SU-DHL-6 (cell line): Measurements from ENCODE around the gene KL.

Experiments used
- H2AFZ ChIP-seq: fragments of 200-600 bp; sonication (generic); 2 replicates; pipeline ENCODE4 v1.6.1; 2014; ENCODE audit warnings: low read depth, mild to moderate bottlenecking, moderate library complexity, mixed read lengths, antibody characterized with exemption, low read length; ENCODE audit not compliant: severe bottlenecking
- H3F3A ChIP-seq: fragments of 200-600 bp; shearing (Covaris generic); 2 replicates; pipeline ENCODE4 v1.6.0; 2016; ENCODE audit warnings: antibody characterized with exemption, mild to moderate bottlenecking; ENCODE audit not compliant: insufficient read depth
- H3K27ac ChIP-seq: fragments of 200-600 bp; sonication (generic); 2 replicates; pipeline ENCODE4 v1.5.1; 2016; ENCODE audit warnings: low read depth, mild to moderate bottlenecking, low read length, moderate library complexity, mixed read lengths
- H3K27me3 ChIP-seq: fragments of 200-600 bp; sonication (generic), shearing (Covaris generic); 2 replicates; pipeline ENCODE4 v1.6.0; 2014; ENCODE audit warnings: mild to moderate bottlenecking, low read length
- H3K36me3 ChIP-seq: fragments of 200-600 bp; sonication (generic); 2 replicates; pipeline ENCODE4 v1.6.1; 2014; ENCODE audit warnings: mild to moderate bottlenecking, low read length, mixed read lengths
- H3K4me2 ChIP-seq: fragments of 300-600, 200-600 bp; shearing (Covaris generic), sonication (generic); 2 replicates; pipeline ENCODE4 v1.6.0; 2014; ENCODE audit warnings: low read length, low read depth, mild to moderate bottlenecking; ENCODE audit not compliant: poor library complexity, severe bottlenecking
- H3K4me3 ChIP-seq: fragments of 200-600 bp; sonication (generic); 2 replicates; pipeline ENCODE4 v1.5.1; 2014; ENCODE audit warnings: antibody characterized with exemption, low read length, mild to moderate bottlenecking, mixed read lengths; ENCODE audit not compliant: insufficient read depth, poor library complexity, severe bottlenecking
- H3K79me2 ChIP-seq: fragments of 200-600 bp; sonication (generic); 2 replicates; pipeline ENCODE4 v1.6.1; 2014; ENCODE audit warnings: mild to moderate bottlenecking, low read length, moderate library complexity; ENCODE audit not compliant: insufficient read depth
- H3K9ac ChIP-seq: fragments of 200-600 bp; sonication (generic); 2 replicates; pipeline ENCODE4 v1.7.0; 2014; ENCODE audit warnings: mild to moderate bottlenecking, low read length
- H3K9me2 ChIP-seq: fragments of 200-600 bp; sonication (generic); replicated peaks from 2 replicates; pipeline ENCODE4 v1.6.1; 2014; ENCODE audit warnings: low read length; ENCODE audit not compliant: insufficient read depth
- H3K9me3 ChIP-seq: fragments of 200-600 bp; sonication (generic); 2 replicates; pipeline ENCODE4 v1.6.1; 2014; ENCODE audit warnings: low read length, mixed read lengths; ENCODE audit not compliant: insufficient read depth
- H4K20me1 ChIP-seq: fragments of 200-600 bp; sonication (generic); 2 replicates; pipeline ENCODE4 v1.6.1; 2014; ENCODE audit warnings: low read depth, mild to moderate bottlenecking, antibody characterized with exemption, low read length, moderate library complexity, mixed read lengths
- EZH2phosphoT487 ChIP-seq: fragments of 200-600 bp; sonication (generic), shearing (Covaris generic); conservative IDR thresholded peaks from 2 replicates; pipeline ENCODE4 v1.6.1; 2018; ENCODE audit warnings: mild to moderate bottlenecking, antibody characterized with exemption, low read length, moderate library complexity, mixed read lengths
- TF ChIP-seq, protein P1 (sequence below): fragments of 200-600 bp; sonication (generic); IDR thresholded peaks from one replicate; pipeline ENCODE4 v1.5.1; 2017; ENCODE audit warnings: antibody characterized with exemption, mild to moderate bottlenecking, low read length, moderate library complexity; ENCODE audit not compliant: insufficient read depth, poor library complexity, severe bottlenecking

KL gene

DNA sequence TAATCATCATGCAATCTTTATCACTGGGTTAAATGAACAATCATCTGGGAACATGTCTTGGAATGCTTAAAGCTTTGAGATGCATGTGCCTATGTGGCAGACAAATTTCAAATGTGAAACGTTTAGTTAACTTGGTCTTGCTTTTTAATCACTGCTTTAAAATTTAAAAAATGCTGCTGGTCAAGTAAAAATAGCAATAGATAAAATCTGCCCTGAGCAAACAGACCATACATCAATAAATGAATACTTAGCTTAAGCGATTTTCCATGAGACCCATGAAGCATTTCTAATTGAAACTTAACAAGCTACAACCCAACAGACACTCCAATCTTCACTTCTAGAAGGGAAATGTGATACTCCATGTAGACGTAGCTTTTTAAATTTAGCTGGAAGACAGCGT lies 1.9 kb upstream of the KL start:
- TF ChIP-seq, protein P1, sequence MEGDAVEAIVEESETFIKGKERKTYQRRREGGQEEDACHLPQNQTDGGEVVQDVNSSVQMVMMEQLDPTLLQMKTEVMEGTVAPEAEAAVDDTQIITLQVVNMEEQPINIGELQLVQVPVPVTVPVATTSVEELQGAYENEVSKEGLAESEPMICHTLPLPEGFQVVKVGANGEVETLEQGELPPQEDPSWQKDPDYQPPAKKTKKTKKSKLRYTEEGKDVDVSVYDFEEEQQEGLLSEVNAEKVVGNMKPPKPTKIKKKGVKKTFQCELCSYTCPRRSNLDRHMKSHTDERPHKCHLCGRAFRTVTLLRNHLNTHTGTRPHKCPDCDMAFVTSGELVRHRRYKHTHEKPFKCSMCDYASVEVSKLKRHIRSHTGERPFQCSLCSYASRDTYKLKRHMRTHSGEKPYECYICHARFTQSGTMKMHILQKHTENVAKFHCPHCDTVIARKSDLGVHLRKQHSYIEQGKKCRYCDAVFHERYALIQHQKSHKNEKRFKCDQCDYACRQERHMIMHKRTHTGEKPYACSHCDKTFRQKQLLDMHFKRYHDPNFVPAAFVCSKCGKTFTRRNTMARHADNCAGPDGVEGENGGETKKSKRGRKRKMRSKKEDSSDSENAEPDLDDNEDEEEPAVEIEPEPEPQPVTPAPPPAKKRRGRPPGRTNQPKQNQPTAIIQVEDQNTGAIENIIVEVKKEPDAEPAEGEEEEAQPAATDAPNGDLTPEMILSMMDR: no peak
- TF ChIP-seq EZH2phosphoT487: no peak
- Histone ChIP-seq H4K20me1 (no peaks in the 10 kb centered on the region), H3K27me3 (no peaks in the 10 kb centered on the region), H3K9ac (no peak overlapping the region), H3F3A (no peaks in the 10 kb centered on the region), H3K36me3 (no peaks in the 10 kb centered on the region), H3K27ac (no peak overlapping the region), H3K9me3 (no peaks in the 10 kb centered on the region), H3K4me3 (no peak overlapping the region), H3K9me2 (no peaks in the 10 kb centered on the region), H2AFZ (no peak overlapping the region), H3K4me2 (no peak overlapping the region), H3K79me2 (no peaks in the 10 kb centered on the region)

DNA sequence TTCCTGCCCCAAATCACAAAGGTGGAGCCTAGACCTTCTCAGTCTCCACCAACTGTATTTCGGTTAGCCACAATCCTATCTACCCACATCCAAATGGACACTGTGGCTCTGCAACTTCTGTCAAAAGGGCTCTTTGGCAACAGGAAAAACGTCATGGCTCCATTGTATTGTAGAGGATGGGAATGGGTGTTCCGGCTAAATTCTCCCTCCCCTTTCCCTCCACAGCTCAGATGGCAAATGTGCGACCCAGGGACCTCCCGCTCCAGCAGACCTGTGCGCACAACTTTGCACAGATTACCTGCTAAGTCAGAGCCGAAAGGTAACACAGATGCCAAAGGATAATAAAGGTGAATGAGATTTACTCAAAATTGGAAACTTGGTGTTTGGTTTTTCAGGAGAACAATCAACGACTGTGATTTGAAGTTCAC lies 968 bp upstream of the KL start:
- Histone ChIP-seq H3K4me3 (no peak overlapping the region), H3K27ac (no peak overlapping the region), H3K4me2 (no peak overlapping the region), H3K9ac (no peak overlapping the region), H3K9me3 (no peaks in the 10 kb centered on the region), H3K27me3 (no peaks in the 10 kb centered on the region), H3K9me2 (no peaks in the 10 kb centered on the region), H3F3A (no peaks in the 10 kb centered on the region), H3K79me2 (no peaks in the 10 kb centered on the region), H4K20me1 (no peaks in the 10 kb centered on the region), H3K36me3 (no peaks in the 10 kb centered on the region), H2AFZ (no peak overlapping the region)
- no peak for TF ChIP-seq EZH2phosphoT487
- TF ChIP-seq, protein P1: no peak

DNA sequence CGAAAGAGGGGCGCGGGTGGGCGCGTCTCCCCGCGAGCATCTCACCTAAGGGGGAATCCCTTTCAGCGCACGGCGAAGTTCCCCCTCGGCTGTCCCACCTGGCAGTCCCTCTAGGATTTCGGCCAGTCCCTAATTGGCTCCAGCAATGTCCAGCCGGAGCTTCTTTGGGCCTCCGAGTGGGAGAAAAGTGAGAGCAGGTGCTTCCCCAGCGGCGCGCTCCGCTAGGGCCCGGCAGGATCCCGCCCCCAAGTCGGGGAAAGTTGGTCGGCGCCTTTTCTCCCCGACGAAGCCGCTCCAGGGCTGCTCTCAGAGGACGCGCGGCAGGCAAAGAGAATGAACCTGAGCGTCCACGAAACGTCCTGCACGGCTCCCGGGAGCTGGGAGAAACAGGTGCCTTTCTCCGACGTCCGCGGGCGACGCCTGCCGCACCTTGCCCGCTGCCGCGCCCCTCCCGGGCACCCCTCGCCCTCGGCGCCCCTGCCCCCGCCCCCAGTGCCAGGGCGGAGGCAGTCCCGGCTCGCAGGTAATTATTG lies 366 bp upstream of the KL start:
- no peaks in the 10 kb centered on the region for H3K27me3 ChIP-seq
- no peak overlapping the region for H3K9ac ChIP-seq
- H2AFZ ChIP-seq: no peak overlapping the region

More for the DNA sequence above, 366 bp upstream of the KL start:
- Histone ChIP-seq H3K79me2 (no peaks in the 10 kb centered on the region), H3F3A (no peaks in the 10 kb centered on the region), H3K4me3 (no peak overlapping the region), H3K27ac (no peak overlapping the region), H3K9me3 (no peaks in the 10 kb centered on the region), H3K9me2 (no peaks in the 10 kb centered on the region), H4K20me1 (no peaks in the 10 kb centered on the region), H3K4me2 (no peak overlapping the region), H3K36me3 (no peaks in the 10 kb centered on the region)
- TF ChIP-seq, protein P1: no peak
- TF ChIP-seq EZH2phosphoT487: no peak
